GM19438 (cell line): ENCODE measurements around the gene CALU.

Experiments used
- ATAC-seq: cut with Tn5 transposase; IDR thresholded peaks from one replicate; pipeline ENCODE4 v1.9.1; 2021; ENCODE audit warnings: low read depth; ENCODE audit not compliant: unreplicated experiment

Gene CALU

DNA sequence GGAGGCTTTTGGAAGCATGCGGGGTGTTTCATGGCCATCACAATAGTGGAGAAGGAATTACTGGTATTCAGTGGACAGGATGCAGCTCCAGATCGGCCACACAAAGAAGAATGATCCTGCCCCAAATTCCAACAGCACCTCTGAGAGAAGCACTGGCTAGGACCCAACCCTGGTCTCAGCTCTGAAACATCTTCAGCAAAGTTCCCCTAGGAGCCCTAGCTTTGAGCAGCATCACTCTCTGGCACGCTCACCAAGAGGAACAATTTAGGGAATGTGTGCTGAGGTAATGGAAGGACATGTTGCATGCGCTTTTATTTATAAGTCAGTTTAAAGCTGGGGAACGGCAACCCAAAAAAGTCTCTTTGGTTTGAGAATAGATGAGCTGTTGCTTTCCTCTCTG lies 42.0 kb downstream of the CALU start:
- ATAC-seq, result no peak

- ATAC-seq, result no peak
These were observed 42.7 kb downstream of the CALU start for GRCh38 chr7:128781851-128782250.

- no peak for ATAC-seq
These were observed 44.1 kb downstream of the CALU start for GRCh38 chr7:128783143-128783861.

DNA sequence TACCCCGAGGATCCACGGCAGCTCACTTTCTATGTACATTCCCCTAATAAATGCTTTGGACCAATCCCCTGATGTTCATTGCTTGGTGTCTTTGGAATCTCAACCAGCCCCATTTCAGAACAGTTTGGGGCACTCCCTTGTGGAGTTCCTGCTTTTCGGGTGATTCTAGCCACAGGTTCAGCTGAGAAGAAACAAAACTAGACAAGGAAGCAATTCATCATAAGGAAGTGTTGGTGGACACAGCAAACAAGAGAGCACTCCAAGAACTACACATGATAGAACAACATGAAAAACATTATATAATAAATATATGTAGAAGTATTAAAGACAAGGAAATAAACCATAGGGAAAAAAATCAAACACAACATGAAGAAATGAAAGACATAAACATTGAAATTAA lies 46.6 kb downstream of the CALU start:
- no peak for ATAC-seq

GRCh38 chr7:128788446-128789412 lies 49.6 kb downstream of the CALU start:
- ATAC-seq, result no peak

DNA sequence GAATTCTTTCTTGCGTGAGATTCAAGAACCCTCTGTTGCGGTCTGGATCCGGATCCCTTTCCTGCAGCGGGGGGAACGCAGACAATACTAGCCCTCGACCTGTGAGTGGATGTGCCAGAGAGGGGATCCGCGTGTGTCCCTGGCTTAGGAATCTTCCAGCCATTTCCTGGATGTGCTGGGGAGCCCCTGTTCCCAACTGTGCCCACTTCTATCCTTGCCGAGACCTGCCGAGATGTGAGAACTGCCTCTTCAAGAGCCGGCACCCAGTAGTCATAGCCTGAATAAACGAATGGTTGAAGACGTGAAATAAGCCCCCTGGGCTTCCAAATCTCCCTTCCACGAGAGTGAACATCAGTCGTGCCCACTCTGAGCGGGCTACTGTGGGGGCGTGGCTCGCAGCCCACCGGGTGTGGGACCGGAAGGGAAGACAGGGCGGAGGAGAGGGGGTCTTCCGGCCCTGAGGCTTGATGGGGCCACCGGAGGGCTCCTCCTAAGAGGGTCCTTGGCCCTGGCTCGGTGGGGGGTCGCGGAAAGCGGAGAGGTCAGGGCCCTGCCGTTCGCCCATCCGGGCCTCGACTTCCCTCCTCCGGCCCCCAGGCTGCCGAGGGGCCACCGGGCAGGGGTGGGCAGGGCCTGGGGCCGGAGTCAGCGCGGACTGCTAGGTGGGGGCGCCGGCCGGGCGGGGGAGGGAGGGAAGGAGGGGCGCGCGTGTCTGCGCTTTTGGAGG lies 51.3 kb downstream of the CALU start:
- peak; percentile 3 for ATAC-seq

DNA sequence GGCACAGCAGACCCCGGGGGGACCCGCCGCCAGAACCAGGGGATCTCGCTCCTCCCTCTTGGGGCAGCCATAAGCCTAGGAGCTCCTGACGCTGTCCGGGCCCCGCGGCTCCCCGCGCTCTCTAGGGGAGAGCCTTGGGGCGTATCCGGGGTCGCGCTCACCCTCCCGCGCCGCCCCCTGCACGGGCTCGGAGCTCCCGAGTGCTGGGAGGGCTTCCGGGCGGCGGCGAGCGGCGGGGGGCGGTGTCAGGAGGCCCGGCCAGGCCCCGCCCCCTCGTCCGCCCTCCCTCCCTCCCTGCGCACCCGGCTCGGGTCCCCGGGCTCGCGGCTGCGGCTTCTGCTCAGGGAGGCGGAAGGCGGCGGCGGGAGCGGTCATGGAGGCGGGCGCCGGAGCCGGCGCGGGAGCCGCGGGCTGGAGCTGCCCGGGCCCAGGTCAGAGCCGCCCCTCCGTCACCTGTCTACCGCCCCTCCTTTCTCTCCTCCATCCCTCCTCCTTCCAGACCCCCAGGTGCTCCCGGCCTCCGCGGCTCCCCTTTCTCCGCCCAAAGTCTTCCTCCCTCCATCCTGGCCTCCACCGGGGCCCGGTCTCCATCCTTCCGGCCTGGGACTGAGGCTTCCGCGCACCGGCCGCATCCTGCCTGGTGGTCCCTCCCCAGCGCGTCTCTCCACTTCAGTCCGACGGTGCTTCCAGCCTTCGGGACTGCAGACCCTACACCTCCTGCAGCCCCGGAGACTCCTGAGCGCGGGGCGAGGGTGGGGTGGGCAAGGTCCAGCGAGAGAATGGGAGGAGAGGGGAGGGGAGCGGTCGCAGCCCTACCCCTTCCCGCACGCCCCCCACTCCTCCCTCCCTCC lies 52.2 kb downstream of the CALU start, which contains the start of gene CCDC136:
TSS of gene CCDC136 (plus strand) at position 848 of the 851 bp plus-strand sequence. CDS start 444 bp downstream, outside the sequence.
- ATAC-seq, result peak; percentile 90

GRCh38 chr7:128791972-128792327 lies 52.8 kb downstream of the CALU start:
- ATAC-seq, result no peak

DNA sequence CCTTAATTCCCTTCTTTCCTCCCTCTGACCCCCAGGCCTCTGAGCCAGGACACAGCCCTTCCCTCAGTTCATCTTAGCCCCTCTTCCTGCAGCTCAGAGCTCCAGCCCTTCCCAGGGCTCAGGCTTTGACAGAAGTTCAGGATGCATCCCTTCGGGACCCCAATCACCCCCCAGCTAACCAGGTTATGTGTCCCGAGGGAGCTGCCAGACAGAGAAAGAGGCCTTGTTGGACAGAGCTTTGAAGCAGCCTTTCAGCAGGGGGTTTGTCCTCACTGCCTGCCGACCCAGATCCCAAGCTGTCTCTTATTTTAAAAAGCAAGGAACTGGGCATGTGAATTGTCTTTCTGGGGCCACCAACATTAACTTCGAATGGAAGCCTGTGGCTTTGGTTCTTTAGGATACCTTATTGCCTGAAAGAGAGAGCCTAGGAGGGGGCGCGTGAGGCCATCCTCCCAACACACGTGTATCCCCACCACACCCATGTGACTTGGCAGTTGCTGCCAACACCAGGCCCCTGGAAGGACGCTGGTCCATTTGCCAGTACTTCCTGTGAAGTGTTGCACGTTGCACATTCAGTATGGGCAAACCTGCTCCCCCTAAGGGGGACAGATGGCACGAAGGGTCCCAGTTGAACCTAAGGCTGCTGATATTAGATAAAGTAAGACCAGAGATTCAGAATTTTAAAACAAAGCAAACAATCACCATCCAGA lies 53.5 kb downstream of the CALU start:
- no peak for ATAC-seq

- no peak for ATAC-seq
These were observed 54.0 kb downstream of the CALU start for GRCh38 chr7:128793181-128793547.

DNA sequence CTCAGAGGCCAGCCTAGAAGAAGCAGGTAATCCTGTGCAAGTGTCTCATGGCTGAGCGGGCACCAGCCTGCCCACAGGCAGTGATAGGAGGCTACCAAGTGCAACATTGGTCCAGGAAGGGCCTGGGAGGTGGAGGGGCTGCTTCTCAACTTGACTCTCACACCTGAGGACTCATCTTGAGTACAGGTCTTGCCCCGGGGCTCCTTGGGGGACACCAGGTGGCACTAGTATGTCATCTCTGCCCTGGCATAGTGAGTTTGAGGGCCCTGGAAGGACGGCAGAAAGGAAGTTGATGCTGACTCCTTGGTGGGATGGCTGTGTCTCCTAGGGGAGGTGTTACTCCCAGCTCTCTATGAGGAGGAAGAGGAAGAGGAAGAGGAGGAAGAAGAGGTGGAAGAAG lies 54.9 kb downstream of the CALU start:
- ATAC-seq, result no peak

DNA sequence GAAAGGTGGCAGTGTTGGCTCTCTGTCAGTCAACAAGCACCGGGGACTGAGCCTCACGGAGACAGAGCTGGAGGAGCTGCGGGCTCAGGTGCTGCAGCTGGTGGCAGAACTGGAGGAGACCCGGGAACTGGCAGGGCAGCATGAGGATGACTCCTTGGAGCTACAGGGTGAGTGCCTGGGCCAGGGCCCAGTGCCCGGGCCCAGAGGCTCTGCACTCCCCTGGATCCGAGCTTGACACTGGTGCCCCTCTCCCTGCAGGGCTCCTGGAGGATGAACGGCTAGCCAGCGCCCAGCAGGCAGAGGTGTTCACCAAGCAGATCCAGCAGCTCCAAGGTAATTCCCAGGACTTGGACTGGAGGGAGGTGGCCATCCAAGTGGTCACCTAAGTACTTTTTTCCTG lies 55.3 kb downstream of the CALU start:
- ATAC-seq, result no peak

DNA sequence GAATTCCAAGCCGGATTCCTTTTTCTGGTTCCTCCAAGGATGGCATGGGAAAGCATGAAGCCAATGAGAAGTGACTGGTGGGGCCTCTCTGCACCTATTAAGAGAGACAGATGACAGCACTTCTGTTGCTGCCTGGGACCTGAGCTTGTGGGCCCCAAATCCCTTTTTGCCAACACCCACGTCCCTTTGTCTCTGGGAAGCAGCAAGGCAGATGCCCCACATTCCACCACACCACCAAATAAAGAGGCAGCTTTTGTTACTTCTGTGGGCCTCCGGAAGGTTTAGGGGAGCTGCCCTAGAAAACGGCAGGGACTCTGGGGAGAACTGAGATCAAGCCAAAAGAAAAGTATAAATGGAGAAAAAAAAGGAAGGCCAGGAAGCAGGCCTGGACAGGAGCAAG lies 56.0 kb downstream of the CALU start:
- no peak for ATAC-seq

GRCh38 chr7:128796327-128796726 lies 57.2 kb downstream of the CALU start:
- ATAC-seq, result no peak

DNA sequence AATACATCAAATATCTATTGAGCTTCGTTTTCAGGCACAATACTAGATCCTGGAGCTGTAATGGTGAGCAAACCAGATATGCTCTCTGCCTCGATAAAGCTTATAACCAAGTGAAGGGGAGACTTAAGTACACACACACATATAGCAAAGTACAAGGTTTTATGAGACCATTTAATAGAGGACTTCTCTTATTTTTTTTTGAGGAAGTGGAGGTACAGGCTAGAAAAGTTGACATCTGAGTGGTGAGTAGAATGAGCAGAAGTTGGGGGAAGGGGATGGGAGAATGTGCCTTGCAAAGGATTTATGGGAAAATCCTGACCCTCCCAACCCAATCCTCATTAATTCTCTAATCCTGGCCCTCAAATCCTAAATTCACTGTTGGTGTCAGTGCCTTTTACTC lies 60.3 kb downstream of the CALU start:
- ATAC-seq, result no peak

- ATAC-seq, result no peak
These were observed 61.4 kb downstream of the CALU start for GRCh38 chr7:128800567-128800966.

- ATAC-seq, result no peak
These were observed 61.8 kb downstream of the CALU start for GRCh38 chr7:128801003-128801402.

DNA sequence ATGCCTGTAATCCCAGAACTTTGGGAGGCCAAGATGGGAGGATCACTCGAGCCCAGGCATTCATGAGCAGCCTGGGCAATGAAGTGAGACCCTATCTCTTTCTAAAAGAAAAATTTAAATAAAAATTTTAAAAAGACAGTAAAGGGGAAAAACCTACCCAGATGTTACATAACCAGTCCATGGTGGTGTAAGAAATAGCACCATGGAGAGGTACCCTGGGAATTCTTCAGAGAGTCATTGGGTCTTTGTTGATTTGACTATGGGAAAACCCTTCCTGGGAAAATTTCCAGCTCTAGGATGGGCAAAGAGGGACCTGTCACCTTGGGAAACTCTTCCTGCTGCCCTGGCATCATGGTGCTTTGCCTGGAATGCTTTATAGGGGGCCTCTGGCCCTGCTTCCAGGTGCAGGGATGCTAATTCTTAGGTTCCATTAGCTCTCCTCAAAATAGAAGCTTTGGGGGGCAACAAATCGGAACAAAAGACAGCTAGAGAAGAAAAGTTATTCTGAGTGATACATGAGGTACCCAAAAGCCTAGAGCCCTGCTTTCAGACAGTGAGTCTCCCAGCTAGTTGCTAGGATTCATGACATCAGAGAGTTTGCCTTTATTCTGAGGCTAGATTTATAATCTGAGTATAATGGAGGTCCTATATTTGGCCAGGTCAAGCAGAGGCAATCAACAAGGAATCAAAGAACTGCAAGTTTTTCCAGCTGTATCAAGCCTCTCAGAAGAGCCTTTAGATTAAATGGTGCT lies 62.7 kb downstream of the CALU start:
- no peak for ATAC-seq

- ATAC-seq, result no peak
These were observed 65.3 kb downstream of the CALU start for GRCh38 chr7:128804484-128804883.
